D721Med (cell line): Measurements from ENCODE around the gene SVOPL.

Source experiments
- DNase-seq: peaks from one replicate; pipeline ENCODE4 v3.0.0; 2011; ENCODE audit warnings: low spot score; ENCODE audit not compliant: insufficient read length
- FAIRE-seq: peaks from 2 replicates; lab custom pipeline; 2011; peaks lifted over from hg19 to GRCh38; lab: Jason Lieb, UNC
- TF ChIP-seq, protein P1 (sequence below): IDR thresholded peaks from 2 replicates; pipeline ENCODE4 v1.5.1; 2012; ENCODE audit warnings: mild to moderate bottlenecking, control low read depth; ENCODE audit not compliant: insufficient read depth; ENCODE audit errors: missing control alignments

Gene SVOPL

DNA sequence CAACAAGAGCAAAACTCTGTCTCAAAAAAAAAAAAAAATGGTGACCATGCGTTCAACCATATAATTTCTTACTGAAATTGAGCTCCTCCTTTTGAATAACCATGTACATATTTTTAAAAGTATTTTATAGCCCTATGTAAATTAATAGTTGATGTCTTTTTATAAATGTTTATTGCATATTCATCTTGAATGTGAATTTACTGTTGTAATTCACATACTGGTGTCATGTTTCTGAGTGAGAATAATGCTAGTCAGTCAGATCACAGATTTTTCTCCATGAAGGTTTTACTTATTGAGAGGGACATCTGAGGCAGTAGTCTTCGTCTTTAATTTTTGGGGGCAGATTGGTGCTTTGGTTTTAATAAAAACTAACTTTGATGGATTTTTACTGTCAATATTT lies 112.2 kb downstream of the SVOPL start:
- DNase-seq = no peak
- FAIRE-seq = no peak
- TF ChIP-seq, protein P1, sequence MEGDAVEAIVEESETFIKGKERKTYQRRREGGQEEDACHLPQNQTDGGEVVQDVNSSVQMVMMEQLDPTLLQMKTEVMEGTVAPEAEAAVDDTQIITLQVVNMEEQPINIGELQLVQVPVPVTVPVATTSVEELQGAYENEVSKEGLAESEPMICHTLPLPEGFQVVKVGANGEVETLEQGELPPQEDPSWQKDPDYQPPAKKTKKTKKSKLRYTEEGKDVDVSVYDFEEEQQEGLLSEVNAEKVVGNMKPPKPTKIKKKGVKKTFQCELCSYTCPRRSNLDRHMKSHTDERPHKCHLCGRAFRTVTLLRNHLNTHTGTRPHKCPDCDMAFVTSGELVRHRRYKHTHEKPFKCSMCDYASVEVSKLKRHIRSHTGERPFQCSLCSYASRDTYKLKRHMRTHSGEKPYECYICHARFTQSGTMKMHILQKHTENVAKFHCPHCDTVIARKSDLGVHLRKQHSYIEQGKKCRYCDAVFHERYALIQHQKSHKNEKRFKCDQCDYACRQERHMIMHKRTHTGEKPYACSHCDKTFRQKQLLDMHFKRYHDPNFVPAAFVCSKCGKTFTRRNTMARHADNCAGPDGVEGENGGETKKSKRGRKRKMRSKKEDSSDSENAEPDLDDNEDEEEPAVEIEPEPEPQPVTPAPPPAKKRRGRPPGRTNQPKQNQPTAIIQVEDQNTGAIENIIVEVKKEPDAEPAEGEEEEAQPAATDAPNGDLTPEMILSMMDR = no peak

DNA sequence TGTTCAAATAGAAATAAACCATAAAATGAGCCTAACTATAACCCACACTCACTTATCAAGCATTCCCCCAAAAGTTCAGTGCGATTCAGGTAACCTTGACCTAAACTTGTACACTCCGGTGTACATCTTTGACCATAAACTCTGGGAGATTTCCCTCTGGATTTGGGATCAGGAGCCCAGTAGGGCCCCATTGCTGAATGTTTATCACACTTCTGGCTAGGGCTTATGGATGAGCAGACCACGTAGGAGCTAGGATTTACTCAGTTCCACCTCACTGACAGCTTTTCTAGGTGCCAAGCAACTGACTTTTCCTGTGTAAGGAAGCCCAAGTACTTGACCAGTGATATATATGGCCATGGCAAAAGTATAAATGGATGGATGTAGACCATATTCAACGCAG lies 113.7 kb downstream of the SVOPL start:
- DNase-seq (no peak), FAIRE-seq (no peak)
- TF ChIP-seq, protein P1 = no peak

DNA sequence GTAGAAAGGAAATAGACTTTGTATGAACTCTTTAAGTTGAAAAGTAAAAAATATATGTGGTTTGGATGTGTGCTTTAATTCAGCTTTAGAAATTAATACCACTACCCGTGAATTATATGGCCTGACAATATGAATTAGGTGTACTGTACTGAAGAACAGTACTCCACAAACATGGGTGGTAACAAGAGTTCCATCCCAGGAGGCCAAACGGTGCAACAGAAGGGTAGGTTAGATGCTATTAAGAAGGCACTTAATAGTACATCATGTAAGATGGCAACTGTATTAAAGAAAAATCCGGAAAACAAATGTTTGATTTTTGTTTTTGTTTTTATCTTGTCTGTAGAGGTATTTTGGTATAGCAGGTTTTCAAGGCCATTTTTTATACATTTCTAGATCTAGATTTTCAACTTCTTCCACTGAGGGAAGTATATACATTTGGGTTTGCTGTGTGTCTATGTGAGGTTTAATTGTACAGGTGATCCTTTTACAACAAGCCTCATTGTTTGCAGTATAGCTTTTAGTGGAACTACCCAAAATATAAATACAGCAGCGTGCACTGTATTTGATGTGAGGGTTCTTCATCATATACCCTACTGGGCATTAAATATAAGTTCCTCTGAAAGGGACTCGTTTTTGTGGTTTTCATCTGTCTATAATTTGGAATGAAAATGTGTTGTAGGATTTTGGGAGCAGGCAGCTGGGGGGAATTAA lies 115.7 kb downstream of the SVOPL start:
- FAIRE-seq (no peak), DNase-seq (no peak)
- TF ChIP-seq, protein P1 = no peak

DNA sequence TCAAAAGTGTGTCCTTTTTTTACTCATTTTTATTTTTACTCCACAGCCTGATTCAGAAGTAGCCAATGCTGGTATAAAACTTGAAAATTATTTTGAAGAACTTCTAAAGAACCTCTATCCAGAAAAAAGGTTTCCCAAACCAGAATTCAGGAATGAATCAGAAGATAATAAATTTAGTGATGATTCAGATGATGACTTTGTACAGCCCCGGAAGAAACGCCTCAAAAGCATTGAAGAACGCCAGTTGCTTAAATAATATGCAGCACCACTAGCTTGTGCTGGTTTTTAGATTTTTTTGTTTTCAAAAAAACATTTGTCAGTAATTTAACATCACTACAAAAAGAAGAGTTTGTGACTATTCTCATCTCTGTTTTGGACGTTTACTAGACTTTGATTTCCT lies 116.5 kb downstream of the SVOPL start:
- DNase-seq (no peak), FAIRE-seq (no peak)
- TF ChIP-seq, protein P1 = no peak

DNA sequence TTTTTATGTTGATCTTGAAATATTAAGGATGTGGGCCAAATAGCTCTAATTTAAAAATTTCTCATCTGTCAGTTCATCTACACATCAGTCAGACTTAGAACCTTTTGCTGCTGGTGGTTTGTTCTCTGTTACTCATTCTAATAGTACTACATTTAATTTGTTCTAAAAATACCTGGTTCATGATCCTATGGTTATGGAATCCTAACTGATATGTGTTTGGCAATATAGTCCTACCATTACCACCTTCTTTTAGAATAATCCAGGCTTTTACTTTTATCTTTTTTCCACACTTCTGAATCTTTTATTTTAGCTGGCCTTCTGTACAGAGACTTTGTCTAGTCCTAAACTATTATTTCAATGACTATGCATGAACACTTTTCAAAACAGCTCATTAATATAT lies 116.9 kb downstream of the SVOPL start:
- TF ChIP-seq, protein P1 = no peak
- DNase-seq (no peak), FAIRE-seq (no peak)

DNA sequence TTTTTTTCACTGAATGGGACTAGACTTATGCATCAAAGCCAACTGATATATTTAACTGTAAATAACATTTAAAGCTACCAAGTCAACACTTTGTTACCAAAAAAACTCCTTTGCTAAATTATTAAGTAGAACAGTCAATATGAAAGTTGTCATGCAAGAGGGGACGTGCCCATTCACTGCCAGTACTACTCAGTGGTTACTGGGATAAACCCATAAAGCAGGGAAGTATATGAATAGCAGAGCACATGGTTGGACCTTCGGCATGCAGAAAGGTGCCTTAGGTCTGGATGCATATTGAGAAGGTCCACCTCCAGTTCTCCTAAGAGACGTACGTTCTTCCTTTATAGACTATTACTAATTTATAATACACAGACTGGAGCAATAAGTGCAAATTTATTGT lies 120.1 kb downstream of the SVOPL start:
- no peak for FAIRE-seq
- TF ChIP-seq, protein P1 = no peak
- DNase-seq = no peak

DNA sequence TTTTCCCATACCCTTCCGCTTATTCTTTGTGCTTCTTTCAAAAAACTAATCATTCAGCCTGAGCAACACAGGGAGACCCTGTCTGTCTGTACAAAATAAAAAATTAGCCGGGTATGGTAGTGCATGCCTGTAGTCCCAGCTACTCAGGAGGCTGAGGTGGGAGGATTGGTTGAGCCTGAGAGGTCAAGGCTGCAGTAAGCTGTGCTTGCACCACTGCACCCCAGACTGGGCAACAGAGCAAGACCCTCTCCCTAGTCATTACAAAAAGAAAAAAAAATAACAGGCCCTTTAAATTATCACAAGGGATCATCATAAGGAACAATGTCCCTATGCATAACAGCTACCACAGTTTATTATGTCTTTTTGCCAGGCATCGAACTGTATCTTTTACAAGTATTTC lies 121.5 kb downstream of the SVOPL start:
- FAIRE-seq (no peak), DNase-seq (no peak)
- TF ChIP-seq, protein P1 = no peak
